Thyroid gland (tissue), 4 donors: ENCODE results near the gene CLUH.

Experiments
- POLR2A ChIP-seq, 2 donors: fragments of 450-650 bp; IDR thresholded peaks; one replicate each; pipeline ENCODE4 v1.6.1; 2017; ENCODE audit warnings: antibody characterized with exemption in 2 of 2, mild to moderate bottlenecking in 2 of 2, moderate library complexity in 1 of 2
- TF ChIP-seq, protein P1 (sequence below), 6 experiments: fragments of 200-600 bp in 3 of 6; fragments of 450-650 bp in 3 of 6; sonication (generic) in 3 of 6; IDR thresholded peaks; one replicate each; pipeline ENCODE4 v1.5.1; 2016 to 2019; ENCODE audit warnings: antibody characterized with exemption in 6 of 6, mild to moderate bottlenecking in 2 of 6, inconsistent platforms in 1 of 6, moderate library complexity in 1 of 6

DNA sequence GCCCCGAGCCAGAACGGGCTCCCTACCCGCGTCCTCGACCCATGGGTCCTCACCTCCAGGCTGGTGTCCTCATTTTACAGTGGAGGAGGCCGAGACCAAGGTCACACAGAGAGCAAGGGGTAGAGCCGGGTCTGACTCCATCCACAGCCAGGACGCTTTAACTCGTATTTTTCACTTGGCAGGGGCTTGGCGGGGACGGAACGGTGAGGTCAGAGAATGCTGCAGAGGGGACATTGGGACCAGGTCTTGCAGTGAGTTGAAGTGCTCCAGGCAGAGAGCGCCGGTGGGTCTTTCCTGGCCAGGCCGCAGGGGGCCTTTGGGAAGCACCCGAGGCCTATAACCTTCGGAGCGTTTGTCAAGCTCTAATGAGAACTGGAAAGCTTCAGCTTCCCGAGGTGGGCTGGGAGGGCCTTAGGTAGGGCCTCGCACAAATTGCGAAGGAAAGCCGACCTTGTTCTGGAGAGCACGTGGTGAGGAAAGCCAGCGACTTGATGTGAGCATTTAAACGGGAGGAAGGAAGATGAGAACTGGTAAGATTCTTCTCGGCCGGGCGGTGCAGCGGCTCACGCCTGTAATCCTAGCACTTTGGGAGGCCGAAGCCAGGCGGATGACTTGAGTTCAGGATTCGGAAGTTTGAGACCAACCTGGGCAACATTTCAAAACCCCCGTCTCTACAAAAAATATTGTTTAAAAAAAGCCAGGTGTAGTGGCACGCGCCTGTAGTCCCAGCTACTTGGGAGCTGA is 908 bp upstream of the CLUH start:
- no peak for TF ChIP-seq POLR2A (IDR thresholded peaks at IDR 0.05)
- TF ChIP-seq, protein P1, sequence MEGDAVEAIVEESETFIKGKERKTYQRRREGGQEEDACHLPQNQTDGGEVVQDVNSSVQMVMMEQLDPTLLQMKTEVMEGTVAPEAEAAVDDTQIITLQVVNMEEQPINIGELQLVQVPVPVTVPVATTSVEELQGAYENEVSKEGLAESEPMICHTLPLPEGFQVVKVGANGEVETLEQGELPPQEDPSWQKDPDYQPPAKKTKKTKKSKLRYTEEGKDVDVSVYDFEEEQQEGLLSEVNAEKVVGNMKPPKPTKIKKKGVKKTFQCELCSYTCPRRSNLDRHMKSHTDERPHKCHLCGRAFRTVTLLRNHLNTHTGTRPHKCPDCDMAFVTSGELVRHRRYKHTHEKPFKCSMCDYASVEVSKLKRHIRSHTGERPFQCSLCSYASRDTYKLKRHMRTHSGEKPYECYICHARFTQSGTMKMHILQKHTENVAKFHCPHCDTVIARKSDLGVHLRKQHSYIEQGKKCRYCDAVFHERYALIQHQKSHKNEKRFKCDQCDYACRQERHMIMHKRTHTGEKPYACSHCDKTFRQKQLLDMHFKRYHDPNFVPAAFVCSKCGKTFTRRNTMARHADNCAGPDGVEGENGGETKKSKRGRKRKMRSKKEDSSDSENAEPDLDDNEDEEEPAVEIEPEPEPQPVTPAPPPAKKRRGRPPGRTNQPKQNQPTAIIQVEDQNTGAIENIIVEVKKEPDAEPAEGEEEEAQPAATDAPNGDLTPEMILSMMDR (IDR thresholded peaks at IDR 0.05) = no peak
